Non-pigmented ciliary epithelial cell (primary cell): ENCODE results near the gene TBC1D2B.
"Not testable (repeated sequence)": the region's sequence is repeated elsewhere in the genome, so short reads cannot be mapped to it uniquely, and the experiment has no call there.

Experiments
- DNase-seq: peaks from one replicate; pipeline ENCODE4 v3.0.0-alpha.2; 2010; ENCODE audit warnings: low read depth

Gene TBC1D2B

DNA sequence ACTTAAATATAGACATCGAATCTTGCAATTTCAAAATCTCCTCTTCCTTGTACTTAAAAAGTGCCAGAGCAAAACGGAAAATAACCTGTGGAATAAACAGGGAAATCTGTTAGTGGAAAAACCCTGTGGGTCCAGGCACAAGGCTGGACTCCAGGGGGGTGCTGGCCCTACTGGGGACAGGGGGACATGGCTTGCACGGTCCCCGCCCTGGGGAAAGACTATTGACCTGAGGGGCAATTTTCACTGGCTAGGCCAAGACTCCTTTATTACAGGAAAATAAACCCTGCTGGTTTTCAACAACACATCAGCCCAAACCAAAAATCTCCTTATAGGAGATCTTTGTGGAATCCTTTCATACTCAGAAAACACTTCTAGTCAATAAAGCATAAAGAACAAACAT lies 75.9 kb downstream of the TBC1D2B start:
- no peak for DNase-seq

- DNase-seq = no peak
Measured at GRCh38 chr15:78000927-78001249, 76.6 kb downstream of the TBC1D2B start.

GRCh38 chr15:78000091-78000926 lies 77.2 kb downstream of the TBC1D2B start:
- DNase-seq = no peak

- DNase-seq = no peak
Measured at GRCh38 chr15:77999486-77999885, 78.0 kb downstream of the TBC1D2B start.

DNA sequence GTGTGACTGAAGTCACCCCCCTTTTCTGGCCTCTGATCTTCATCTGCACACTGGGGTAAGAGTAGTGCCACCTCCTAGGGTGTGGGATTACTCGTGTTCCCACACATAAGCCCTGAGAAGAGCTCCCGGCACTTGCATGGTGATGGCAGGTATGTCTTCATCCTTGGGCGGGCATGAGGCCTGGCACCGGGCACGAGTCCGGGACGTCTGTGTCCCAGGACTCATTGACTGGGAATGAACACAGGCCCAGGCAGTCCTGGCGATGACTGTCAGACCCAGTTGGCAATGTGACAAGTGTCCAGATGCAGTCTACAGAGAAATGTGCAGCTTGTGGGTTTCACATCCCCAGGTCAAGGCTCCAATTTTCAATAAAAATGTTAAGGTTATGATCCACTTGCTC lies 78.9 kb downstream of the TBC1D2B start:
- no peak for DNase-seq

DNA sequence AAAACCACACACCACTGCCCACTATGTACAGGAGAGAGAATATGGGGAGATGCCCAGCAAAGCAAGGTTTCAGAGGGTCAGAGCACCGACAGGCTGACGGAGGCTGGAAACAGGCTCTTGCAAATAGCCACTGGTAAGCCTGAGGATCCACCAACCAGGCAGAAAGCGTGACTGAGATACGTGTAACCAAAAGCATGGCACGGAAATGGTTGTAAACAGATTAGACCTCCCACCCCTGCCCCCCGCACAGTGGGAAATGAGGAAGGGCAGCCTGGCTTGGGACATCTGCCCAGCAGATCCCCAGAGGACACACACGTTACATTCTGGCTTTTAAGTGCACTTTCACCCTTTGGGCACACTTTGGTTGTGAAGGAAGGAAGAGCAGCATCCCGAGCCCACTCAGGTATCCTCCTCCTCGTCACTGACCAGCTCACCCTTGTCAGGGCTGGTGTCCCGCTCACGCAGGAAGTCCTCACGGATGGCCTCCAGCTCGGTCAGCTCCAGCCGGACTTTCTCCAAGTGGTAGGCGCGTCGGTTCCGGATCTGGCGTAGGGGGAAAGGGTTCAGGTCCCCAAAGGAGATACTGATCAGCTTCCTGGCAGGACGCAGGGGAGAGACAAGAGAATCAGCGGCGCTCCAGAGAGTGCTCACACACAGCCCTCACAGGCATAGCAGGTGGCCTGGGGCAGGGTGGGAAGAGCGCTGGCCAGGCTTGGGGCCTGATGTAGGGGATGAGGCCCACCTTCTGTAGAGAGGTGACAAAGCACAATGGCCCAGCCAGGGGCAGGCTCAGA lies 79.6 kb downstream of the TBC1D2B start:
- not testable (repeated sequence) for DNase-seq

DNA sequence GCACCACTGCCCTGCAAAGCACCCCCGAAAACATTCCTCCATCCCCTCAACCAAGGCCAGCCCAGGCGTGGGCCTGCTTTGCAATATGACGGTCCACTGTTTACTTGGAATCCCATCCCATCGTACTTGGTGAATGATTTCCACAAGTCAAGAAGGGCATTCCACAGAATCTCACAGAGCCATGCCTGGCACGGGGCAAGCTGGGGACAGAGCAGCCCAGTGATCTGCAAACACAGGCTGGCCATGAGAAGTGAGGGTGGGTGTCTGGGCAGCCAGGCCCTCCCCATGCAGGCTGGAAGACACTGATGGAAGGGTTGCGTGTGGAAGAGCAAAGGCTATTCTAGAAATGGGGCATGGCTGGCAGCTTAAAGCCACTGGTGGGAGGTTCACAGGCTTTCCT lies 80.3 kb downstream of the TBC1D2B start:
- DNase-seq = not testable (repeated sequence)

- DNase-seq = not testable (repeated sequence)
Measured at GRCh38 chr15:77996713-77997171, 80.8 kb downstream of the TBC1D2B start.

DNA sequence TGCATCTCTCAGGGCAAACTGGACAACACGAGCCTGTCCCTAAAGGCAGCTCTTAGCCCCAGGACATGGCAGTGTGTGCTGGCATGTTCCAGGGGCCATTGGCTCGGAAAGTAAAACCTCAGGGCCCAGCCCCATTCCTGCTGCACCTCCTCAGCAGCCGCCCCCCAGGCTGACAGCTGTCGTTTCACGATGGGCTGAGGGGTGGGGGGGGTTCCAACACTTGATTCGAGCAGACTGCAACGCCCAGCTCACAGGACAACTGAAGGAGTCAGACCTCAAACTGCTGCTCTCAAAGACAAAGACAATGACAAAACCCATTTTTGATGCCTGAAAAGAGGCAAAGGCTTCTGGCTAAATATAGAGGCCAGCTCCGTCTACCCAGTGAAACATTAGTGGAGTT lies 81.3 kb downstream of the TBC1D2B start:
- not testable (repeated sequence) for DNase-seq

GRCh38 chr15:77995537-77995918 lies 82.0 kb downstream of the TBC1D2B start:
- DNase-seq = not testable (repeated sequence)

GRCh38 chr15:77994893-77995536 lies 82.5 kb downstream of the TBC1D2B start:
- peak; percentile 40 for DNase-seq

DNA sequence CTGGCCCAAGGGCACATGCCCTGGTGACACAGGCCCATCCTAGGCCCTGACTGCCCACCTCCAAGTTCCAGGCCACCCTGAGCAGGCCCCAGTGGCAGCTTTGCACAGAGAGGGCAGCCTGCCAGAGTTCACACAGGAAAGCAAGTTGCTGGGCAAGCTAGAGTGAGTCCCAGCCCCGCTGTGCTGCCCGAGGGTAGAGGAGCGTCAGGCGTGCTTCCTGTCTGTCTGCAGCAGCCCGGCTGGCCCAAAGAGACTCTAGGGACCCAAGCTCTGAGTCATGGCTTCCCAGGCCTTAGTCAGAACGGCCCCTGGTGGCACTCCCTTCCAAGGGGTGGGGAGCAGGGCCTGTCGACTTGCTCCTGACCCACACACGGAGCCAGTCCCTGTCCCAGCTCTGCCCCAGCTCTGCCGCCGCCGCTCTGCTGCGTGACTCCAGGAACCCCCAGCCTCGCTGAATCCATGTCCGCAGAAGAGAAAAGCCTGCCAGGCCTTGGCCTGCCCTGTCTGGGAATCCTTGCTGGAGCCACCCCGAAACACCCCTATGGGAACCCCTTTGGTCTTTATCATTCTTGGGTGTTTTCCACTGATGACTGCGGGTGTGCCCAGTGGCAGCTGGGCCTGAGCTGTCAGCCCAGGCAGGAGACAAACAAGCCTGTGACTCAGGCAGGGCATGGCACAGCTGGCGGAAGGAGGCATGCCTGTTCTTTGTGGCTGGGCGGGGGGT lies 83.4 kb downstream of the TBC1D2B start:
- DNase-seq = peak; percentile 43

DNA sequence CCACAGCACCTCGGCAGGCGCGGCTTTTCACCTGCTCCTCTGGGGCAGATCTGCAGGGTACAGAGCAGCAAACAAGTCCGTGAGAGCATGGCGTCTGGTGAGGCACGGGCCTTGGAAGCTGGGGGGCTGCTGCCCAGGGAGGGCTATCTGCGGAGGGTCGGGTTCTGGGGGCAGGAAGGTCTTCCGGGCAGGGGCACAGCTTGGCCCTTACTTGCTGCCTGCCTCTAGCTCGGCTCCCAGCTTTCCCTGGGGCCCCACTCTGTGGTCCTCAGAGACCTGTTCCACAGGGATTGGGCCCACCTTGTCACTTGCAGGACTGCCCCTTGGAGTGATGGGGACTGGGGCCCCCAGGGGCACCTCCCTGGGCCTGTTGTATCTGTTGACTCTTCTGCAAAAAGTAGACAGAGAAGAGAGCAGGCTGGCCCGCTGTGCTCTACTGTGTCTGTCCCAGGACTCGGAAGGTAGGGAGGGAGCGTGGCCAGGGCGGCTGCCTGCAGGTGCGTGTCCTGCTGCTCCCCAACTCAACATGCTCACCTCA lies 84.1 kb downstream of the TBC1D2B start:
- DNase-seq = no peak

GRCh38 chr15:77992356-77993222 lies 84.9 kb downstream of the TBC1D2B start:
- DNase-seq = no peak

- DNase-seq = not testable (repeated sequence)
Measured at GRCh38 chr15:77991658-77992201, 85.8 kb downstream of the TBC1D2B start.

GRCh38 chr15:77991029-77991406 lies 86.5 kb downstream of the TBC1D2B start:
- DNase-seq = no peak

DNA sequence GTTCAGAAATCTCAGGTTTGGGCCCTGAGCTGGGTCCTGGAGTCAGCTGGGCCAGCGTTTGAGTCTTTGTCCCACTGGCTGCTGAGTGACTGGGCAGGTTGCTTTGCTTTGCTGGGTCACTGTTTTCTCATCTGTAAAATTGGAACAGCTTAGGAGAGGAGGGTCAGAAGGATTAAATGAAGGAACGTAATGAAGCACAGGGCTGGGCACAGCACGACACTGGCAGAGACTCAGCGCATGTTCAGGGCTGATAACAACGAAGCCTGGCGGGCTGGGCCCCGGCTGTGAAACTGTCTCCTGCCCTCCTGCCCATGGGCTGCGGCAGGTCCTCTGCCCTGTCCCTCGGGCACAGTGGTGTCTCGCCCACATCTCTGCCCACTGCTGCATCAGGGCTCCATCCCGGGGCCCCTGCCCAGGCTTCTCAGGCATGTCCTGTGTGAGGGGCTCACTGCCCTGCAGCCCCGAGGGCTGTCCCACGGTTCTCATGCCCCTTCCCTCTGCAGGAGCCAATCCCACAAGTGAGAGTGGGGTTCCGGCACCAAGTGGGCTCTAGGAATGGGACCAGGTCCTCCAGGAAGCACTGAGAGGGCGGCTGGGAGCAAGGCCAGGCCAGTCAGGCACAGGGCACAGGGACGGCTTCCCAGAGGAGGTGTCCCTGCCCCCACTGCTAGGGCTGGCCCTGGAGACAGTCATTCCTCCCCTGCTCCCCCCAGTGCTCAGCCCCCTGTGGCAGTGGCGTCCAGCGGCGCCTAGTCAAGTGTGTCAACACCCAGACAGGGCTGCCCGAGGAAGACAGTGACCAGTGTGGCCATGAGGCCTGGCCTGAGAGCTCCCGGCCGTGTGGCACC lies 88.0 kb downstream of the TBC1D2B start:
- DNase-seq = no peak

GRCh38 chr15:77988347-77989295 lies 88.9 kb downstream of the TBC1D2B start:
- DNase-seq = no peak
